Measurements from ENCODE around the gene TRPC1.

TRPC1 gene

DNA sequence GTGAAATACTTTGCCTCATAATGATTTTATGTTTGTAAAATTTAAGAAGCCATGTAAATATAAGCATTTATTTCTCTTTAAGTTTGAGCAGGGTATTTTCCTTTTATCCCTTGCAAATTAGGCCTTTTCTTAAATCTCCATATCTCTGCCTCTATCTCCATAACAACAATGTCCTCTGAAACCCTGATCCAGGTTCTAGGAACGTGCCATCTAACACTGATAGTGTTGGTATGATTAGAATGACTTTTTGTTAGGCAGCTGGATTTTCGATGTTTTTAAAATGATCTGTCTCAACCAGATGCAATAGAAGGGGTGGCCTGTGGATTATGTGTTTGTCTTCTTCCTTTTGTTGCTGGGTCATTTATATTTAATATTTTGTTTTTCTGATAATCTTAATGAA lies 77.9 kb downstream of the TRPC1 start:
- Histone ChIP-seq H3K4me3 (ENCODE audit: low read length) (no peak overlapping the region), H3K36me3 (ENCODE audit: insufficient read depth, low read length) (no peaks in the 10 kb centered on the region), H3K4me1 (ENCODE audit: control insufficient read depth, insufficient read depth, low read length) (no peaks in the 10 kb centered on the region), H3K9me3 (replicated peaks; ENCODE audit: low read length) (no peaks in the 10 kb centered on the region), H3K27me3 (ENCODE audit: control insufficient read depth, insufficient read depth, low read length) (no peaks in the 10 kb centered on the region), H3K9ac (ENCODE audit: low read depth, low read length) (no peak overlapping the region), H3K4me2 (ENCODE audit: low read length) (no peak overlapping the region)

DNA sequence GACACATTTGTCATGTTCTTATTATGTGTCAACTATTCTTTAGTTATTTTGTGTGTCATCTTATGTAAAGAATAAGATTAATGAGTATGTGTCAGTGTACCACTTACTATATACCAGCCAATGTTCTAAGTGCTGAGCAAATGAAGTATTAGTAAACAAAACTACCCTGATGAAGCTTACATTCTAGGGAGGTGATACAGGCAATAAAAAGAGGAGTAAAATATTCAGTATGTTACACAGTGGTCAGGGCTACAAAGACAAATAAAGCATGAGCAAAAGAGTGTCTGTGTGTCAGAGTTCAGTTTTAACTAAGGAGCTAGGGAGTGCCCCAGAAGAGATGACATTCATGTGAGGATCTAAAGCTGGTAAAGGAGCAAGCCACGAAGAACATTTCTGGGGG lies 79.1 kb downstream of the TRPC1 start:
- H3K4me2 ChIP-seq (ENCODE audit: low read length), result no peak overlapping the region
- H3K4me1 ChIP-seq (ENCODE audit: control insufficient read depth, insufficient read depth, low read length), result peaks cover under 1% of the 10 kb centered on the region
- H3K4me3 ChIP-seq (ENCODE audit: low read length), result no peak overlapping the region
- H3K27me3 ChIP-seq (ENCODE audit: control insufficient read depth, insufficient read depth, low read length), result no peaks in the 10 kb centered on the region
- H3K9ac ChIP-seq (ENCODE audit: low read depth, low read length), result no peak overlapping the region
- no peaks in the 10 kb centered on the region for H3K9me3 ChIP-seq (replicated peaks; ENCODE audit: low read length)
- no peaks in the 10 kb centered on the region for H3K36me3 ChIP-seq (ENCODE audit: insufficient read depth, low read length)

DNA sequence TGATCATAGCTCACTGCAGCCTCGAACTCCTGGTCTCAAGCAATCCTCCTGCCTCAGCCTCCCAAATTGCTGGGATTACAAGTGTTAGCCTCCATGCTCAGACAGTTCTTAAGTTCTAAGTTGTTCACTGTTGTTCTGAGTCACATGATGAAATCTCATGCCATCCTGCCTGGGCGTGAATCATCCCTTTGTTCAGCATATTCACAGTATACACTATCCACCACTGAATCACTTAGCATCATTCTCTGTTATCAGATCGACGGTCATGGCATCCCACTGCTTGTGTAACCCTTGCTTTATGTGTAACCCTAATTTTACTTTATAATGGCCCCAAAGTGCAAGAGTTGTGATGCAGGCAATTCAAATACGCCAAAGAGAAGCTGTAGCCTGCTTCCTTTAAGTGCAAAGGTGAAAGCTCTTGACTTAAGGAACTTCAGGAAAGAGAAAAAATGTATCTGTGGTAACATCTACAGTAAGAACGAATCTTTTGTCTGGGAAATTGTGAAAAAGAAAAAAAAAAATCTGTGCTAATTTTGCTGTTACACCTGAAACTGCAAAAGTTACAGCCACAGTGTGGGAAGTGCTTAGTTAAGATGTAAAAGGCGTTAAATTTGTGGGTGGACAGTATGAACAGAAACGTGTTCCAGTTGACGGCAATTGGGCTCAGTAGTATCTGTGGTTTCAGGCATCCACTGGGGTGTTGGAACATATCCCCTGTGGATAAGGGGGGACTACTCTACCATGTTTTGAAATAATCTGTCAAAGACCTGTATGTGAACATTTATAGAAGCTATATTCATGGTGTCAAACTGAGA lies 84.5 kb downstream of the TRPC1 start:
- no peak overlapping the region for H3K4me3 ChIP-seq (ENCODE audit: low read length)
- H3K36me3 ChIP-seq (ENCODE audit: insufficient read depth, low read length), result no peaks in the 10 kb centered on the region
- peaks cover 5% of the 10 kb centered on the region for H3K4me1 ChIP-seq (ENCODE audit: control insufficient read depth, insufficient read depth, low read length)
- H3K9me3 ChIP-seq (replicated peaks; ENCODE audit: low read length), result no peaks in the 10 kb centered on the region
- H3K9ac ChIP-seq (ENCODE audit: low read depth, low read length), result no peak overlapping the region
- H3K4me2 ChIP-seq (ENCODE audit: low read length), result no peak overlapping the region
- no peaks in the 10 kb centered on the region for H3K27me3 ChIP-seq (ENCODE audit: control insufficient read depth, insufficient read depth, low read length)

DNA sequence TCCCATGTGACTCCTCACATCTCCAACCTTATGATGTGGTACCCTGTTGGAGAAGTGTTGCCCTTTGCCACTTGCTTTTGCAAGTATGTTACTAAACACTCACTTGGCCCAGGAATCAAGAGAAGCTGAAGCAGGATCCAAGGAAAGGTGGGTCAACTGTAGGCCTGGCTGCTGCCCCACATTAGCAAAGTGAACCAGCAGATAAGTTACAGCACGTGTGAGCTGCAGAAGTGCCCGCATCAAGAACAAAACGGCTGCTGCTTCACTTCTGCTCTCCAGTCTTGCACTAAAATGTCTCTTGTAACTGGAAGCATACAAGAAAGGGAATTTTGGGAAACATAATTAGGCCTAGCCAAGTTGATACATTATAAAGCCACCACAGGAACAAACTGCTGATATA lies 85.4 kb downstream of the TRPC1 start:
- no peaks in the 10 kb centered on the region for H3K27me3 ChIP-seq (ENCODE audit: control insufficient read depth, insufficient read depth, low read length)
- no peaks in the 10 kb centered on the region for H3K36me3 ChIP-seq (ENCODE audit: insufficient read depth, low read length)
- no peak overlapping the region for H3K4me2 ChIP-seq (ENCODE audit: low read length)
- H3K9me3 ChIP-seq (replicated peaks; ENCODE audit: low read length), result no peaks in the 10 kb centered on the region
- peaks cover 5% of the 10 kb centered on the region for H3K4me1 ChIP-seq (ENCODE audit: control insufficient read depth, insufficient read depth, low read length)
- H3K4me3 ChIP-seq (ENCODE audit: low read length), result no peak overlapping the region
- no peak overlapping the region for H3K9ac ChIP-seq (ENCODE audit: low read depth, low read length)

DNA sequence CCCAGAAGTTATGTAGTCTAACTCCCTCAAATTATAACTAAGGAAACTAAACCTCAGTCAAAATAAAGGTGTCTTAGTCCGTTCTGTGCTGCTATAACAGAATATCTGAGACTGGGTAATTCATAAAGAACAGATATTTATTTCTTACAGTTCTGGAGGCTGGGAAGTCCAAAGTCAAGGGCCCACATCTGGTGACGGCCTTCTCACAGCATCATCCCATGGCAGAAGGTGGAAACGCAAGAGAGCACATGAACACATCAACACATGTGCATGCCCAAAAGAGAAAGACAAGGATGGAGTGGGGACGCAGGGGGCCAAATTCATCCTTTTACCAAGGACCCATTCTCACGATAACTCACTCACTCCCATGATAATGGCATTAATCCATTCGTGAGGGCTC lies 92.0 kb downstream of the TRPC1 start:
- H3K4me3 ChIP-seq (ENCODE audit: low read length), result no peak overlapping the region
- no peaks in the 10 kb centered on the region for H3K9me3 ChIP-seq (replicated peaks; ENCODE audit: low read length)
- no peaks in the 10 kb centered on the region for H3K36me3 ChIP-seq (ENCODE audit: insufficient read depth, low read length)
- H3K4me1 ChIP-seq (ENCODE audit: control insufficient read depth, insufficient read depth, low read length), result no peaks in the 10 kb centered on the region
- no peak overlapping the region for H3K4me2 ChIP-seq (ENCODE audit: low read length)
- no peak overlapping the region for H3K9ac ChIP-seq (ENCODE audit: low read depth, low read length)
- no peaks in the 10 kb centered on the region for H3K27me3 ChIP-seq (ENCODE audit: control insufficient read depth, insufficient read depth, low read length)

DNA sequence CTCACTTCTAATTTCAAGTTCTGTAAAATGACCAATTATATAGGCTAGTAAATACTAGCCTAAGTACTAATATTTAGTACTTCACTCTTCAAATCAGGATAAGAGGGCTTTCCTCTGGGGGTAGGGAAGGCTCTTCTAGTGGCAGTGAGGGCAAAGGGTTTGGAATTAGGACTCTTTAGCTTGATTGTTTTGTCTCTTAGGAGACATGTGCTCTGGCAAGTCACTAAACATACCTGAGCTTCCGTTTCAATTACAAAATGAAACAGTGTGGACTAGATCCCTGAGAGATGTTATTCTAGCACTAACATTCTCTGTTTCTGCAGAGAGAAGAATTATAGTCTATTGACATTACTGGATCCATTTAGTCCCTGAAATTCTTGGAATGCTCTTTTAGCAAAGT lies 93.5 kb downstream of the TRPC1 start:
- H3K27me3 ChIP-seq (ENCODE audit: control insufficient read depth, insufficient read depth, low read length), result no peaks in the 10 kb centered on the region
- H3K4me2 ChIP-seq (ENCODE audit: low read length), result no peak overlapping the region
- H3K9ac ChIP-seq (ENCODE audit: low read depth, low read length), result no peak overlapping the region
- H3K9me3 ChIP-seq (replicated peaks; ENCODE audit: low read length), result no peaks in the 10 kb centered on the region
- H3K36me3 ChIP-seq (ENCODE audit: insufficient read depth, low read length), result no peaks in the 10 kb centered on the region
- no peak overlapping the region for H3K4me3 ChIP-seq (ENCODE audit: low read length)
- no peaks in the 10 kb centered on the region for H3K4me1 ChIP-seq (ENCODE audit: control insufficient read depth, insufficient read depth, low read length)

DNA sequence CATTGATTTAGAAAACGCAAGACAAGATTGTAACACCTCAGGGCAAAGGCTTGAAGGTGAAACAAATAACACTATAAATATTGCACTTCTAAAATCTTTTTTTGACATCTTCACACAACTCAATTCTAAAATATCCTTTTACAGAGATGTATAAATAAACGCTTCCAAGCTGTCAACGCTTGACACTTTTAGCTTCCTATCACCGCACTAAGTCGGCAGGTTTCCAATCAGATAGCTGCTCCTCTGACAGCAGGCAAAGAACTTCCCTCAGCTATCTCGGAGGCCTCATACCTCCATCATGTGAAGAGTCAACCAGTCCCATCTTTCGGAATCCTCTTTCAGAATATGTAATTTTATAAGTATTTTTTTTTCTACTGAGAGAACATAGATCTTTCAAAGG lies 94.1 kb downstream of the TRPC1 start:
- no peak overlapping the region for H3K4me3 ChIP-seq (ENCODE audit: low read length)
- H3K36me3 ChIP-seq (ENCODE audit: insufficient read depth, low read length), result no peaks in the 10 kb centered on the region
- H3K4me2 ChIP-seq (ENCODE audit: low read length), result no peak overlapping the region
- H3K9ac ChIP-seq (ENCODE audit: low read depth, low read length), result no peak overlapping the region
- no peaks in the 10 kb centered on the region for H3K4me1 ChIP-seq (ENCODE audit: control insufficient read depth, insufficient read depth, low read length)
- no peaks in the 10 kb centered on the region for H3K9me3 ChIP-seq (replicated peaks; ENCODE audit: low read length)
- no peaks in the 10 kb centered on the region for H3K27me3 ChIP-seq (ENCODE audit: control insufficient read depth, insufficient read depth, low read length)

DNA sequence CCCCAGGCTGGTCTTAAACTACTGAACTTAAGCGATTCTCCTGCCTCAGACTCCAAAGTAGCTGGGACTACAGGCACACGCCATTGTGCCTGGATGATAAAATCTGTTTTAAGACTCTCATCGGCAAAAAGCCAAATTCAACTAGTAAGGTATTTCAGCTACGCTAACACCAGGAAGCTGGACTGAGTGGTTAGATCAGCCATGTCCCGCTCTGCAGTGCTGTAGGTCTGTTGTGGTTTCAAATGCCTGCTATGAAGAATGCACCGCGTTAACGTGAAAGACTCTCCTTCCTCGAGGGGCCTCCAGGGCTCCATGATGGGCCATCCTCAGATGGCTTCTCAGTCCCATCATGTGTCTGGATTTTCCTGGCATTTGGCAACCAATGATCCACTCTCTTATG lies 94.8 kb downstream of the TRPC1 start:
- H3K36me3 ChIP-seq (ENCODE audit: insufficient read depth, low read length), result no peaks in the 10 kb centered on the region

DNA sequence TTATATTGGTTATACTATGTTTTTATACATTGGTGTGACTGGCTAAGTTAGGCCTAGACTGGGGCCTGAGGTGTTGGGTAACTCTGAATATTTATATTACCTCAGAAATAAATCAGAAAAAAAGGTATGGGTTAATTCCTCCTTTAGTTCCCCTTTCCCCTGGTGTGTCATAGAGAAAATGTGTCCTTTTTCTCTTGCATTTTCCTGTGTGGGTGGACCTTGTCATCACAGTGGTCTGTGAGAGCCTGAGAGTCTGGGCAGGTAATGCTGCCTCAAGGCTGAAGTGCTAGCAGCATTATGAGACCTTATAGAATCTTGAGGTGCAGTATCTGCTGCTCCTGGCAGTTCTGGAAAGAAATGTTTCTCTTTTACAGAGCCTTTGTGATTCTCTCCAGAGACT lies 95.3 kb downstream of the TRPC1 start:
- H3K4me2 ChIP-seq (ENCODE audit: low read length), result no peak overlapping the region
- no peak overlapping the region for H3K9ac ChIP-seq (ENCODE audit: low read depth, low read length)
- H3K36me3 ChIP-seq (ENCODE audit: insufficient read depth, low read length), result no peaks in the 10 kb centered on the region
- no peaks in the 10 kb centered on the region for H3K9me3 ChIP-seq (replicated peaks; ENCODE audit: low read length)
- no peak overlapping the region for H3K4me3 ChIP-seq (ENCODE audit: low read length)
- no peaks in the 10 kb centered on the region for H3K27me3 ChIP-seq (ENCODE audit: control insufficient read depth, insufficient read depth, low read length)
- H3K4me1 ChIP-seq (ENCODE audit: control insufficient read depth, insufficient read depth, low read length), result no peaks in the 10 kb centered on the region

More for the DNA sequence above, 94.8 kb downstream of the TRPC1 start:
- Histone ChIP-seq H3K4me2 (ENCODE audit: low read length) (no peak overlapping the region), H3K27me3 (ENCODE audit: control insufficient read depth, insufficient read depth, low read length) (no peaks in the 10 kb centered on the region), H3K9me3 (replicated peaks; ENCODE audit: low read length) (no peaks in the 10 kb centered on the region), H3K4me3 (ENCODE audit: low read length) (no peak overlapping the region), H3K9ac (ENCODE audit: low read depth, low read length) (no peak overlapping the region), H3K4me1 (ENCODE audit: control insufficient read depth, insufficient read depth, low read length) (no peaks in the 10 kb centered on the region)

DNA sequence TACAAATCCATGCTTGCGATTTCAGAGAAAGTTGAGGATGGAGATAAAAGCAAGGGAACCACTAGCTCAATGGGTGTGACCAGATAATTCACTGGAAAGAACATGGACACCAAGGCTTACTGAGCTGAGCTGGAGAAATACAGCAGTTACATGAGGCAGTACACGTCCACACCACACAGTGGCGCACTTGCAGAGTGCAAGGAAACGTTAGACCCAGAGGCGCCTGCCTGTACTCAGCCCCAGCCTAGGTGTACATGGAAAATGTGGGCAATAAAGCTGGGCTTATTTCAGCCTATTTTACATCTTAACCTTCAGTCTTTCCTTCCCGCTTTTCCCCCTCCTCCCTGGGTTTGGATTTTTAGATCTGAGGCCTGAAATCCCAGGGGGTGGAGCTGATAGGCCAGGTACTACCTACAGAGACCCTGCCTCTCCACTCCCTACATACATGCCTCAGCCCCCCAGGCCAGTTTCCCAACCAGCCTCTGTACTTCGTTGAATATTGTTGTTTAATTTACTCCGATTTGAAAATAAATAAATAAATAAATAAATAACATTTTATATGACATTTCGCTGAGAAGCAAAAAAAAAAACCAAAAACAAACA lies 105.0 kb downstream of the TRPC1 start:
- no peaks in the 10 kb centered on the region for H3K27me3 ChIP-seq (ENCODE audit: control insufficient read depth, insufficient read depth, low read length)
- H3K4me3 ChIP-seq (ENCODE audit: low read length), result no peak overlapping the region
- H3K4me2 ChIP-seq (ENCODE audit: low read length), result no peak overlapping the region
- H3K4me1 ChIP-seq (ENCODE audit: control insufficient read depth, insufficient read depth, low read length), result no peaks in the 10 kb centered on the region
- no peak overlapping the region for H3K9ac ChIP-seq (ENCODE audit: low read depth, low read length)
- H3K9me3 ChIP-seq (replicated peaks; ENCODE audit: low read length), result no peaks in the 10 kb centered on the region
- H3K36me3 ChIP-seq (ENCODE audit: insufficient read depth, low read length), result no peaks in the 10 kb centered on the region

DNA sequence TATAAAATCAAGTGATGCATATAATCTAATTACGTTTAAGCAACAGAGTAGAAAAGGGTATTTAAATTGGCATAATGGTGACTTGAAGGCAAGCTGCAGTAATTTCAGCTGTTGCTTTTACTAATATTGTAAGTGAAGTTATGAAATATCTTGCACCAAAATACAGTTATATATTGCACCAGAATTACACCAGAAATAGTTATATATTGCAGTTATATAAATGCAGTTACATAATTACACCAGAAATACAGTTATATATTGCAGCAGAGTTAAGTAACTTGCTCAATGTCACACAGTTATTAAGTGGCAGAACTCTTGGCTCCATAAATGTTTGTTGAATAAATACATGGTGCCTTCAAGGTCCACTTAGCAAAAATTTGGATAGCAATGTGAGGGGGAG lies 113.7 kb downstream of the TRPC1 start:
- Histone ChIP-seq H3K36me3 (ENCODE audit: insufficient read depth, low read length) (no peaks in the 10 kb centered on the region), H3K4me3 (ENCODE audit: low read length) (no peak overlapping the region), H3K9ac (ENCODE audit: low read depth, low read length) (no peak overlapping the region), H3K4me2 (ENCODE audit: low read length) (no peak overlapping the region), H3K27me3 (ENCODE audit: control insufficient read depth, insufficient read depth, low read length) (no peaks in the 10 kb centered on the region), H3K9me3 (replicated peaks; ENCODE audit: low read length) (no peaks in the 10 kb centered on the region), H3K4me1 (ENCODE audit: control insufficient read depth, insufficient read depth, low read length) (no peaks in the 10 kb centered on the region)

DNA sequence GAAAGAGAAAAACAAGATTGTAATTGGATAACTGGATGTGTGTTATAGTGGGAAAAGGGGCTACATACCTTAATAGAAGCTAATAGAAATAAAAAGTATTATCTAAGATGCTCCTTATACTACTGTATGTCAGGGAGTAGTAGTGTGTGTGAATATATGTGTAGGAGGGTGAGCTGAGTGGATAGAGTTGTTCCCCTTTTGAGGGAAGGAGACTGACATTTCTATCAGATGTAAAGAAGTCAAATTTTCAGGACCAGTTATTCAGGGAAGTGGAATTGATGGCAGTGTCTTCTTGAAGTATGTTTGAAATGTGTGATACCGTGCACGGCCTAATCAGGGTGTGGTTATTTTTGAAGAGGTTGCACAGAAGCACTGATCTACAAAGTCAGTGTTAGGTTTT lies 116.0 kb downstream of the TRPC1 start:
- H3K36me3 ChIP-seq (ENCODE audit: insufficient read depth, low read length), result no peaks in the 10 kb centered on the region

More for the DNA sequence above, 116.0 kb downstream of the TRPC1 start:
- no peak overlapping the region for H3K4me3 ChIP-seq (ENCODE audit: low read length)
- H3K9ac ChIP-seq (ENCODE audit: low read depth, low read length), result no peak overlapping the region
- no peak overlapping the region for H3K4me2 ChIP-seq (ENCODE audit: low read length)
- no peaks in the 10 kb centered on the region for H3K4me1 ChIP-seq (ENCODE audit: control insufficient read depth, insufficient read depth, low read length)
- no peaks in the 10 kb centered on the region for H3K27me3 ChIP-seq (ENCODE audit: control insufficient read depth, insufficient read depth, low read length)
- no peaks in the 10 kb centered on the region for H3K9me3 ChIP-seq (replicated peaks; ENCODE audit: low read length)

Data from skeletal muscle satellite cell (primary cell).